GM18498 (cell line): ENCODE results near the gene PRDM1.
A peak's percentile ranks its signal among the peaks of the same experiment; 100 is the strongest.

Source experiments
- ATAC-seq: cut with Tn5 transposase; IDR thresholded peaks from one replicate; pipeline ENCODE4 v1.9.1; 2021; ENCODE audit warnings: mild to moderate bottlenecking, moderate library complexity; ENCODE audit not compliant: unreplicated experiment

PRDM1 gene

DNA sequence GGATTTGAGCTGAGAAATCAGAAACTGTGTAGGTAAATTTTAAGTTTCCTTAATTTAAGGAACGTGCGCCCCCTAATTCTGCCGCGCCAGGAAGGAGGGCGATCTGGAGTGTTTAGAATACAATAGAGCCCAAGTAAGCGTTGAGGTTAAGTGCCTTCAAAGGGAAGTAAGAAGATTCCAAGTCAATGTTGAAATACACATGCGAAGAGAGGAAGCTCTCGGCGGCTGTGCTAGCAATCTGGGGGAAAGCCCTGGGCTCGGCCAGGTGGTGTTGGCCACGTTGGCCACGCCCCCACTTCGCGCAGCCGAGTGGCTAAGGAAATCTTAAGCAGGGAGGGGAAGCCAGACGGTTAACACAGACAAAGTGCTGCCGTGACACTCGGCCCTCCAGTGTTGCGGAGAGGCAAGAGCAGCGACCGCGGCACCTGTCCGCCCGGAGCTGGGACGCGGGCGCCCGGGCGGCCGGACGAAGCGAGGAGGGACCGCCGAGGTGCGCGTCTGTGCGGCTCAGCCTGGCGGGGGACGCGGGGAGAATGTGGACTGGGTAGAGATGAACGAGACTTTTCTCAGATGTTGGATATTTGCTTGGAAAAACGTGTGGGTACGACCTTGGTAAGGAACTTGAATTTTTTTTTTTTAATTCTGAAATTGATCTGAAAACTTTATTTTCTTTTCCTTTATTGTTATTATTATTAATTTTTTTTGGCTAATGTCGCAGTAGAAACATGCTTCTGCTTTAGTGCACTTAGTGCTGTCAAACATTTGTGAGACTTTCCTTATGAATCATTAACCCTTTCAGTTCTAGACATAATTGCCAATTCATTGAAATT, at the start of gene PRDM1:
Gene PRDM1, plus strand, starts transcription at position 353 of the 830 bp plus-strand sequence. Its CDS starts 218 bp downstream, at position 571.
- peak; percentile 73 for ATAC-seq

GRCh38 chr6:106037060-106037459, 49.1 kb upstream of the PRDM1 start:
- ATAC-seq, result no peak

DNA sequence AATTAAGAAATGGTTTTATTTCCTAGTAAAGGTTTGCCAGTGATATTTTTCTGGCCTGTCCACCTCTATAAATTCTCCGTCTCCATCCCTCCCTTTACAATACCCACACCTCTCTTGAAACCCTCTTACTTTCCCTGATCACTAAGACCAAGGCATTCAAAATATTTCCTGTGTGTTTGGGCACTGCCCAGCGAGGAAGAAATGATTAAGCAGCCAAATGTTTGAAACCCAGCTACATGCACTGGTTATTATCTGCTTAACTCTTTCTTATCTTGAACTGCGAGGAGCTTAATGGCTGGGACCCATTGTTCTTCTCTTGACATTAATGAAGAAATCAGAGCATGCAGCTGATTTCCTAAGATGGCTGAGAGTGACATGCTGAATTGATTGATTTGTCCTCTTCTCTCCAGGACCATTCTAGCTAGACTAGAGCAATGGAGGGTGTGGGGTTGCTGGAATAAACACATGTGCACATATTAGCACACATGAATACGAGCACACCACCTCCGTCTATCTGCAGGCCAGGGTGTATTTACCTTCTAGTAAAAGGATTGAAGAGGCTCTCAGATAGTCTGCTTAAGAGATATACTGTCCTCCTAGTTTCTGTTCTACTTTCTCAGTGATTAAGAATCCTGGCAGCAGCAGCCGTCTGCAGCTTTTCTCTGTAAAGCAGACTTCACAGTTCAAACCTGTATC, 46.1 kb upstream of the PRDM1 start:
- no peak for ATAC-seq

GRCh38 chr6:106044151-106044550, 42.0 kb upstream of the PRDM1 start:
- no peak for ATAC-seq

GRCh38 chr6:106045077-106045476, 41.1 kb upstream of the PRDM1 start:
- no peak for ATAC-seq

GRCh38 chr6:106046116-106046853, 39.9 kb upstream of the PRDM1 start:
- ATAC-seq, result no peak

DNA sequence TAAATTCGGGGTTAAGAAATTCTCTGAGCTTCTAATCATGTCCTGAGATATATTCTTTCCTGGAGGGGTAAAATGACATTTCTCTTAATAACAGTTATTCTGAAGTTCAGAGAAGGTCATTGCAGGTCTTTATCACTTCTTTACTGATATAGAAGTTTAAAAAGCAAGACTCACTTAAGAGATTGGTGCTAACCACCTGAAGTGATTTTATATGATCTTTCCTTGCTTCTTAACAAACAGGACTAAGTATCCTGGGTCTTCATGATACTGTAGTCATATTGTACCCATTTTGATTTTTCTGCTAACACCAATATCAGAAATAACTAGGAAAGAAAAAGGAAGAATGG, 39.3 kb upstream of the PRDM1 start:
- no peak for ATAC-seq

- no peak for ATAC-seq
Measured at GRCh38 chr6:106048336-106048735, 37.8 kb upstream of the PRDM1 start.

DNA sequence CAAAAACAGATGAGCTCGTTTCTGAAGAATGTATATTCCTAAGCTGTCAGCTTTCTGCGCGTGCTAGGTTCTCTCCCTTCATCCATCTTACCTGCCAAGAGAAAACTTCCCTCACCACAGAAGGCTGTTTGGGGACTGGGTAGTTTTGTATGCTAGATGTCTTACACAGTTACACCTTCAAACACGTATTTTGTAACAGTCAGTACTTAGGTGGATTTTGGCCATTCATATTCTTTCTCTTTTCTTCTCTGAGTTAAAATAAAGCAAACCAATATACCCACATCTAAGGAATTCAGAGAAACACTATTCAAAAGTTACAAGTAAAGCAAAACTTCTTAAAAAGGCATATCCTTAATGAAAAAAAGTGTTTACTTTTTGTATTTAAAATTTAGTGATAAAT, 35.6 kb upstream of the PRDM1 start:
- no peak for ATAC-seq

DNA sequence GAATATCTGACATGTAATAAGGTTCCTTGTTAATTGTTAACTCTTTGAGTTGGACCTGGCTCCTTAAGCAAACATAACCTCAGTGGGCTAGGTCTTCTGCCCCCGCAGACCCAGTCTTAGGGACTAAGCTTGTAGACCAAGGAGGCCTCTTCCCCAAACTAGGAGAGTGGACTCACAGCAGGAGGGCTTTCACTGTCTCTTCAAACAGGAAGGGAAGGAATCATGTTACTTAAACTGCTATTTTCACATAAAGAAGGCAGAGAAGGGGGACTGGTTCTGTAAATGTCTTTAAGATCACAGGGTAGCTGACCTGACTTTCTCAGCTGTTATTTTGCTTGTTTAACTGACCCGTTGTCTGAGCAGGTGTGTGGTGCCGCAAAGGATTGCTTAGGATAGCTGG, 34.9 kb upstream of the PRDM1 start:
- ATAC-seq, result no peak

- ATAC-seq, result no peak
Measured at GRCh38 chr6:106053484-106054205, 32.5 kb upstream of the PRDM1 start.

- ATAC-seq, result no peak
Measured at GRCh38 chr6:106055489-106055888, 30.6 kb upstream of the PRDM1 start.

GRCh38 chr6:106056060-106056745, 29.9 kb upstream of the PRDM1 start:
- no peak for ATAC-seq

DNA sequence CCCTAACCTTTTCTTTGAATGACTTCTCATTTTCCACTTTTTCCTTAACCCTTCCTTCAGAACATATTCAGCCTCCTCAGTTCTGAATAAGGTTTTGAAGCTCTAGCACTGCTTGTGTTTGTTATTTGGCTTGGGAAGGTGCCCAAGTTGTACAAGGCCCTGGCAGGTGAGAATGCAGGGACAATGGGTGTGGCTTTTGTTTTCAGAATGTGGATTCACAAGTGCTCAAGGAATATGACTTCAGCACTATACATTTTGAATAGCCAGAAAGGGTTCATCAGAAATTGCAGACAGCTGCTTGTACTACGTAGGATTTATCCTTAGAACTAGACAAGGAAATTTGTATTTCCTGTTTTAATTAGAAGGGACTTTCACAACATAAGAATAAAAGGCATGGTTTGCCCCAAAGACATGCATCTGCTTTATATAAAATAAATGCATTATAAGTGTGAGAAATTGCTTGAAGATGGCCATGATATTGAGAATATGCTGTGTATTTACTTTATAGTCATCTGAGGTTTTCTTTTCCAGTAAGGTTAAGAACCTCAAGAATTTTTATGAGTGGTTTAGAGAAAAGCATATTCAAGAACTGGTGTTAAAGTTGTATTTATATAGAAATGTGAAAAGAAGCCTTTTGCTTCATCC, 29.3 kb upstream of the PRDM1 start:
- ATAC-seq, result no peak

GRCh38 chr6:106059331-106059730, 26.8 kb upstream of the PRDM1 start:
- no peak for ATAC-seq

GRCh38 chr6:106060167-106060566, 26.0 kb upstream of the PRDM1 start:
- no peak for ATAC-seq

- no peak for ATAC-seq
Measured at GRCh38 chr6:106063448-106063850, 22.7 kb upstream of the PRDM1 start.

DNA sequence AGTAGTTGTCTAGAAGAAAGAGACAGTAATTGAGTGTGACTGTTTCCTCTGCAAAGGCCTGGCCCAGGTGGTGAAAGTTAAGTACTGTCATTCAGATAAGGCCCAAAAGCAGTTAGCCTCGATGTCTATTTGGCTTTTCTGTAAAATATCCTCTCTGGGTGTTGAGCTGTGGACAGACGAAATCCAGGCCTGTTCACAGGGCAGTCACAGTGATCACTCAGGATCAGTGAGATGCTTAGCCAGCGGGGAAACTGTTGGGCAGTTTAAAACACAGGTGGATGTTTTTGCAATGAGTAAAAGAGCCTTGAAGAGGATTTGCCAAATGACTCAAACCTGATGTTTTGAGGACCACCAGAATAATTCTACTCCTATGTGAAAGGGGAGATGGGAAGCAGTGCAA, 22.0 kb upstream of the PRDM1 start:
- no peak for ATAC-seq

DNA sequence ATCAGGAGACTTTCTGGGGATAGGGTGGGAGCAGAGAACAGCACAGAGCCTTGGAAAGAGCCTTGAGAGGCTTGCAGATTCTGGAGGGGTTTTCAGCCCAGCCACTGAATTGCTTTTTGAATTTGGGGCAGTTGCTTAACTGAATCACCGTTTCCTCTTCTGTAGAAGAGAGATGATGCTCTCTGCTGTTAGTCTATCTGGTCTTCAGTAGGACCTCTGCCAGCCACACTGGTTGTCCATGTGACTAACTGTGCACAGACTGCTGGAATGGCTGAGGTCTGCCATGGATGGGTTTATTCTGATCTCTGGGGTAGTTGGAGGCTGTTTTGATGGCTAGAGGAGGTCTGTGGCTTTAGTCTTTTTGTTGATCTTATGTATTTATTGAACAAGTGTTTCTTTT, 21.4 kb upstream of the PRDM1 start:
- ATAC-seq, result no peak

- no peak for ATAC-seq
Measured at GRCh38 chr6:106066989-106067388, 19.1 kb upstream of the PRDM1 start.
